HCT116 (cell line): Measurements from ENCODE around the gene MICALL2. TPM values are rescaled to one million over a fixed set of nuclear protein-coding genes. Genes with fewer than 3 reads are reported as not detected.

Source experiments
- ATAC-seq: fragments of 200-7000 bp; cut with Tn5 transposase; 2 replicates; pipeline ENCODE4 v1.9.1; 2020; ENCODE audit warnings: mild to moderate bottlenecking, moderate library complexity
- BruUV-seq: library from RNA; stranded (reverse); fragments of 400-500 nt; replicated peaks from 2 replicates; lab custom pipeline; 2021; lab: Mats Ljungman, UMichigan
- CTCF ChIA-PET: fragments of 300-600 bp; sonication (Branson Sonifier 250); formaldehyde crosslinking; loops from one replicate; lab custom pipeline; 2021; ENCODE audit warnings: antibody characterized with exemption; lab: Charles Lee
- POLR2A ChIA-PET: fragments of 300-600, 350-600 bp; sonication (Branson Sonifier 250); formaldehyde crosslinking; loops from one replicate; lab custom pipeline; 2021; ENCODE audit warnings: antibody characterized with exemption; lab: Charles Lee
- RAD21 ChIA-PET, 2 experiments: fragments of 300-600 bp; sonication (Branson Sonifier 250); formaldehyde crosslinking; loops; one replicate each; lab custom pipeline; 2023; ENCODE audit warnings: low total read pairs in 2 of 2; ENCODE audit not compliant: uncharacterized antibody in 2 of 2, unreplicated experiment in 2 of 2, low non-redundant PET in 1 of 2; lab: Charles Lee
- DNase-seq: peaks from one replicate; pipeline ENCODE4 v3.0.0-alpha.2; 2010; ENCODE audit warnings: low read depth, low spot score
- H2AFZ ChIP-seq: fragments of 200-600 bp; shearing (Covaris generic), sonication (generic); 2 replicates; pipeline ENCODE4 v1.6.1; 2017; ENCODE audit warnings: low read depth, mixed run types, mixed read lengths, antibody characterized with exemption, low read length; ENCODE audit not compliant: poor library complexity, severe bottlenecking
- H3K27ac ChIP-seq: 2 replicates; pipeline ENCODE4 v1.5.1; 2012; ENCODE audit warnings: low read depth, low read length
- H3K27me3 ChIP-seq: fragments of 200-600 bp; sonication (generic); 2 replicates; pipeline ENCODE4 v1.6.1; 2016; ENCODE audit warnings: mixed run types, low read length, mixed read lengths; ENCODE audit not compliant: insufficient read depth
- H3K36me3 ChIP-seq, 2 experiments: fragments of 200-500 bp in 1 of 2; fragments of 200-600 bp in 1 of 2; sonication (Bioruptor generic) in 1 of 2; sonication (generic) in 1 of 2; 2 replicates each; pipeline versions ENCODE4 v1.5.1 to v1.6.1; 2014 to 2016; ENCODE audit warnings: low read length in 2 of 2, inconsistent platforms in 1 of 2, mixed read lengths in 1 of 2, mixed run types in 1 of 2; ENCODE audit not compliant: insufficient read depth in 2 of 2, control insufficient read depth in 1 of 2
- H3K4me1 ChIP-seq, 2 experiments: fragments of 200-600 bp in 1 of 2; sonication (generic) in 1 of 2; 2 replicates each; pipeline versions ENCODE4 v1.5.1 to v1.6.1; 2012 to 2017; ENCODE audit warnings: low read length in 2 of 2, inconsistent platforms in 1 of 2, mild to moderate bottlenecking in 1 of 2, mixed read lengths in 1 of 2, mixed run types in 1 of 2, moderate library complexity in 1 of 2; ENCODE audit not compliant: insufficient read depth in 2 of 2, control insufficient read depth in 1 of 2
- H3K4me2 ChIP-seq: fragments of 200-600 bp; sonication (generic); 2 replicates; pipeline ENCODE4 v1.6.1; 2017; ENCODE audit warnings: mixed run types, low read length, mixed read lengths
- H3K4me3 ChIP-seq, 2 experiments: fragments of 200-600 bp in 1 of 2; sonication (generic) in 1 of 2; replicated peaks in 1 of 2; 2 replicates each; pipeline ENCODE4 v1.5.1; 2011 to 2016; ENCODE audit warnings: low read length in 2 of 2, control low read depth in 1 of 2, low read depth in 1 of 2, mild to moderate bottlenecking in 1 of 2, mixed read lengths in 1 of 2, mixed run types in 1 of 2
- H3K79me2 ChIP-seq: fragments of 200-600 bp; sonication (generic); 2 replicates; pipeline ENCODE4 v1.6.1; 2017; ENCODE audit warnings: mild to moderate bottlenecking, mixed run types, low read length, moderate library complexity, mixed read lengths; ENCODE audit not compliant: insufficient read depth
- H3K9ac ChIP-seq: fragments of 200-600 bp; sonication (generic); 2 replicates; pipeline ENCODE4 v1.6.1; 2016; ENCODE audit warnings: low read length, mixed read lengths
- H3K9me2 ChIP-seq: fragments of 200-600 bp; sonication (generic), shearing (Covaris generic); 2 replicates; pipeline ENCODE4 v1.6.1; 2017; ENCODE audit warnings: mixed run types, mild to moderate bottlenecking, moderate library complexity; ENCODE audit not compliant: insufficient read depth
- H3K9me3 ChIP-seq, 2 experiments: fragments of 200-500 bp in 1 of 2; fragments of 200-600 bp in 1 of 2; sonication (Bioruptor generic) in 1 of 2; sonication (generic) in 1 of 2; 2 replicates each; pipeline ENCODE4 v1.6.1; 2014 to 2017; ENCODE audit warnings: low read length in 2 of 2, mixed read lengths in 2 of 2, inconsistent platforms in 1 of 2, low read depth in 1 of 2, mild to moderate bottlenecking in 1 of 2, mixed run types in 1 of 2, moderate library complexity in 1 of 2; ENCODE audit not compliant: control insufficient read depth in 1 of 2, insufficient read depth in 1 of 2
- H4K20me1 ChIP-seq: fragments of 200-600 bp; sonication (generic), shearing (Covaris generic); 2 replicates; pipeline ENCODE4 v1.6.1; 2017; ENCODE audit warnings: mixed run types, mild to moderate bottlenecking, moderate library complexity; ENCODE audit not compliant: insufficient read depth
- CBX3 ChIP-seq: IDR thresholded peaks from 2 replicates; pipeline ENCODE4 v1.6.1; 2012; ENCODE audit warnings: low read depth
- EZH2 ChIP-seq: fragments of 200-600 bp; sonication (generic); IDR thresholded peaks from 2 replicates; pipeline ENCODE4 v1.6.1; 2017; ENCODE audit warnings: antibody characterized with exemption, mixed run types
- POLR2AphosphoS5 ChIP-seq: IDR thresholded peaks from 2 replicates; pipeline ENCODE4 v1.6.1; 2011; ENCODE audit warnings: mild to moderate bottlenecking, low read depth, low read length, moderate library complexity
- RAD21 ChIP-seq: IDR thresholded peaks from 2 replicates; pipeline ENCODE4 v1.6.1; 2012; ENCODE audit warnings: low read depth, mild to moderate bottlenecking
- SIN3A ChIP-seq: IDR thresholded peaks from 2 replicates; pipeline ENCODE4 v1.6.1; 2012; ENCODE audit warnings: low read depth
- YY1 ChIP-seq: IDR thresholded peaks from 2 replicates; pipeline ENCODE4 v1.6.1; 2011; ENCODE audit warnings: low read length, low read depth, moderate library complexity, mild to moderate bottlenecking; ENCODE audit not compliant: insufficient replicate concordance; ENCODE audit errors: extremely low read depth
- ZNF274 ChIP-seq: fragments of 200-500 bp; sonication (Bioruptor generic); IDR thresholded peaks from 2 replicates; pipeline ENCODE4 v1.6.1; 2014; ENCODE audit warnings: mild to moderate bottlenecking, low read depth, low read length, inconsistent platforms
- intact Hi-C: fragments of 100-400 bp; cut with micrococcal nuclease; formaldehyde crosslinking; loops from 2 replicates; pipeline ENCODE4 v1.10.0; 2022
- total RNA-seq: library from RNA; stranded (reverse); gene quantifications from one replicate; pipeline ENCODE4 v1.2.1, GENCODE V29; 2021; ENCODE audit not compliant: unreplicated experiment
- TF ChIP-seq, protein P1 (sequence below): IDR thresholded peaks from 2 replicates; pipeline ENCODE4 v1.6.1; 2012; ENCODE audit warnings: low read depth
- TF ChIP-seq, protein P2 (sequence below): IDR thresholded peaks from 2 replicates; pipeline ENCODE4 v1.6.1; 2012
- TF ChIP-seq, protein P3 (sequence below): IDR thresholded peaks from 2 replicates; pipeline ENCODE4 v1.6.1; 2012
- TF ChIP-seq, protein P4 (sequence below), 3 experiments: fragments of 200-600 bp in 1 of 3; sonication (generic) in 1 of 3; IDR thresholded peaks in 2 of 3; conservative IDR thresholded peaks in 1 of 3; 2 replicates each; pipeline ENCODE4 v1.5.1; 2012 to 2017; ENCODE audit warnings: low read depth in 2 of 3, low read length in 2 of 3, antibody characterized with exemption in 1 of 3, borderline replicate concordance in 1 of 3, control low read depth in 1 of 3, mild to moderate bottlenecking in 1 of 3, mixed read lengths in 1 of 3, mixed run types in 1 of 3, moderate library complexity in 1 of 3; ENCODE audit not compliant: insufficient read depth in 1 of 3

Gene MICALL2
- total RNA-seq, 1 experiment from 2014 or later = 60.7 TPM

GRCh38 chr7:1432411-1433082, 26.7 kb downstream of the MICALL2 start:
- RAD21 ChIA-PET = interaction anchor here in 1 of 2 experiments (0.6 kb wide), 1 partner anchor 213 kb away, joined by 3 read pairs; no protein-coding TSS in a partner anchor
- H4K20me1 ChIP-seq = no peaks in the 10 kb centered on the region
- peak; percentile 83 for ATAC-seq
- H3K4me2 ChIP-seq = peak overlapping the region; percentile 25
- peak; percentile 21 for DNase-seq
- peaks cover 0 to 9% of the 10 kb centered on the region in 2 experiments; a peak in 2 of 4 replicates for H3K4me1 ChIP-seq
- H3K36me3 ChIP-seq = no peaks in the 10 kb centered on the region
- no peaks in the 10 kb centered on the region for H3K79me2 ChIP-seq
- H3K9ac ChIP-seq = no peak overlapping the region
- intact Hi-C loops = loop anchor here (1.0 kb wide), 2 partner anchors 42 to 239 kb away; no protein-coding TSS in a partner anchor
- no peaks in the 10 kb centered on the region for H3K9me2 ChIP-seq
- BruUV-seq = no TSS peak
- H3K27me3 ChIP-seq = no peaks in the 10 kb centered on the region
- TF ChIP-seq RAD21 (peak; percentile 79), ZNF274 (no peak), EZH2 (no peak), YY1 (peak; percentile 30), CBX3 (no peak), SIN3A (no peak), POLR2AphosphoS5 (0 out of 2 replicates have a peak, but pooled peaks have one; percentile 17)
- TF ChIP-seq, protein P1, sequence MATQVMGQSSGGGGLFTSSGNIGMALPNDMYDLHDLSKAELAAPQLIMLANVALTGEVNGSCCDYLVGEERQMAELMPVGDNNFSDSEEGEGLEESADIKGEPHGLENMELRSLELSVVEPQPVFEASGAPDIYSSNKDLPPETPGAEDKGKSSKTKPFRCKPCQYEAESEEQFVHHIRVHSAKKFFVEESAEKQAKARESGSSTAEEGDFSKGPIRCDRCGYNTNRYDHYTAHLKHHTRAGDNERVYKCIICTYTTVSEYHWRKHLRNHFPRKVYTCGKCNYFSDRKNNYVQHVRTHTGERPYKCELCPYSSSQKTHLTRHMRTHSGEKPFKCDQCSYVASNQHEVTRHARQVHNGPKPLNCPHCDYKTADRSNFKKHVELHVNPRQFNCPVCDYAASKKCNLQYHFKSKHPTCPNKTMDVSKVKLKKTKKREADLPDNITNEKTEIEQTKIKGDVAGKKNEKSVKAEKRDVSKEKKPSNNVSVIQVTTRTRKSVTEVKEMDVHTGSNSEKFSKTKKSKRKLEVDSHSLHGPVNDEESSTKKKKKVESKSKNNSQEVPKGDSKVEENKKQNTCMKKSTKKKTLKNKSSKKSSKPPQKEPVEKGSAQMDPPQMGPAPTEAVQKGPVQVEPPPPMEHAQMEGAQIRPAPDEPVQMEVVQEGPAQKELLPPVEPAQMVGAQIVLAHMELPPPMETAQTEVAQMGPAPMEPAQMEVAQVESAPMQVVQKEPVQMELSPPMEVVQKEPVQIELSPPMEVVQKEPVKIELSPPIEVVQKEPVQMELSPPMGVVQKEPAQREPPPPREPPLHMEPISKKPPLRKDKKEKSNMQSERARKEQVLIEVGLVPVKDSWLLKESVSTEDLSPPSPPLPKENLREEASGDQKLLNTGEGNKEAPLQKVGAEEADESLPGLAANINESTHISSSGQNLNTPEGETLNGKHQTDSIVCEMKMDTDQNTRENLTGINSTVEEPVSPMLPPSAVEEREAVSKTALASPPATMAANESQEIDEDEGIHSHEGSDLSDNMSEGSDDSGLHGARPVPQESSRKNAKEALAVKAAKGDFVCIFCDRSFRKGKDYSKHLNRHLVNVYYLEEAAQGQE = no peak
- TF ChIP-seq, protein P2, sequence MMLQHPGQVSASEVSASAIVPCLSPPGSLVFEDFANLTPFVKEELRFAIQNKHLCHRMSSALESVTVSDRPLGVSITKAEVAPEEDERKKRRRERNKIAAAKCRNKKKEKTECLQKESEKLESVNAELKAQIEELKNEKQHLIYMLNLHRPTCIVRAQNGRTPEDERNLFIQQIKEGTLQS = no peak
- TF ChIP-seq, protein P3, sequence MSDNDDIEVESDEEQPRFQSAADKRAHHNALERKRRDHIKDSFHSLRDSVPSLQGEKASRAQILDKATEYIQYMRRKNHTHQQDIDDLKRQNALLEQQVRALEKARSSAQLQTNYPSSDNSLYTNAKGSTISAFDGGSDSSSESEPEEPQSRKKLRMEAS = no peak
- TF ChIP-seq, protein P4, sequence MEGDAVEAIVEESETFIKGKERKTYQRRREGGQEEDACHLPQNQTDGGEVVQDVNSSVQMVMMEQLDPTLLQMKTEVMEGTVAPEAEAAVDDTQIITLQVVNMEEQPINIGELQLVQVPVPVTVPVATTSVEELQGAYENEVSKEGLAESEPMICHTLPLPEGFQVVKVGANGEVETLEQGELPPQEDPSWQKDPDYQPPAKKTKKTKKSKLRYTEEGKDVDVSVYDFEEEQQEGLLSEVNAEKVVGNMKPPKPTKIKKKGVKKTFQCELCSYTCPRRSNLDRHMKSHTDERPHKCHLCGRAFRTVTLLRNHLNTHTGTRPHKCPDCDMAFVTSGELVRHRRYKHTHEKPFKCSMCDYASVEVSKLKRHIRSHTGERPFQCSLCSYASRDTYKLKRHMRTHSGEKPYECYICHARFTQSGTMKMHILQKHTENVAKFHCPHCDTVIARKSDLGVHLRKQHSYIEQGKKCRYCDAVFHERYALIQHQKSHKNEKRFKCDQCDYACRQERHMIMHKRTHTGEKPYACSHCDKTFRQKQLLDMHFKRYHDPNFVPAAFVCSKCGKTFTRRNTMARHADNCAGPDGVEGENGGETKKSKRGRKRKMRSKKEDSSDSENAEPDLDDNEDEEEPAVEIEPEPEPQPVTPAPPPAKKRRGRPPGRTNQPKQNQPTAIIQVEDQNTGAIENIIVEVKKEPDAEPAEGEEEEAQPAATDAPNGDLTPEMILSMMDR (IDR thresholded peaks at IDR 0.05 in 2 of 3, conservative IDR thresholded peaks at IDR 0.05 in 1 of 3; ENCODE audit: borderline replicate concordance in 1 of 3, insufficient read depth in 1 of 3, low read depth in 2 of 3, low read length in 2 of 3) = peak; percentile 79 to 98 (median 94)
- TF ChIP-seq, all 23 proteins: peak for 4
- CTCF ChIA-PET = interaction anchor here (0.6 to 1.4 kb wide), 11 partner anchors 9 to 249 kb away, joined by 3 to 6 read pairs (median 4); partner anchors contain the start of gene TMEM184A
- H3K4me3 ChIP-seq = no peak overlapping the region
- H3K9me3 ChIP-seq = no peaks in the 10 kb centered on the region
- H2AFZ ChIP-seq = no peak overlapping the region
- POLR2A ChIA-PET = no interaction called here
- no peak overlapping the region for H3K27ac ChIP-seq
